Islet of Langerhans (tissue), 1 donor: Measurements from ENCODE around the gene HSD11B2.
"Not testable (repeated sequence)": the region's sequence is repeated elsewhere in the genome, so short reads cannot be mapped to it uniquely, and the experiment has no call there.

Source experiments
- FAIRE-seq: peaks from one replicate; lab custom pipeline; 2011; peaks lifted over from hg19 to GRCh38; lab: Jason Lieb, UNC

Gene HSD11B2

GRCh38 chr16:67415421-67415820 lies 15.5 kb upstream of the HSD11B2 start:
- not testable (repeated sequence) for FAIRE-seq

GRCh38 chr16:67415872-67416793 lies 14.8 kb upstream of the HSD11B2 start, which contains the start of gene ZDHHC1:
ZDHHC1 (minus strand) TSS chr16:67416477; CDS start chr16:67407775, 8,702 bp downstream.
- FAIRE-seq, result no peak

GRCh38 chr16:67417333-67418061 lies 13.4 kb upstream of the HSD11B2 start:
- FAIRE-seq, result no peak

GRCh38 chr16:67419502-67419901 lies 11.4 kb upstream of the HSD11B2 start:
- FAIRE-seq, result no peak

- no peak for FAIRE-seq
These were observed 11.0 kb upstream of the HSD11B2 start for GRCh38 chr16:67419931-67420330.

- no peak for FAIRE-seq
These were observed 9.9 kb upstream of the HSD11B2 start for GRCh38 chr16:67421030-67421429.

GRCh38 chr16:67423015-67423414 lies 7.9 kb upstream of the HSD11B2 start:
- FAIRE-seq, result no peak

- FAIRE-seq, result no peak
These were observed 7.2 kb upstream of the HSD11B2 start for GRCh38 chr16:67423611-67424260.

GRCh38 chr16:67424261-67424615 lies 6.7 kb upstream of the HSD11B2 start:
- FAIRE-seq, result no peak

GRCh38 chr16:67425061-67425460 lies 5.9 kb upstream of the HSD11B2 start:
- no peak for FAIRE-seq

- no peak for FAIRE-seq
These were observed 5.3 kb upstream of the HSD11B2 start for GRCh38 chr16:67425580-67425979.

GRCh38 chr16:67426022-67426421 lies 4.9 kb upstream of the HSD11B2 start:
- FAIRE-seq, result no peak

- no peak for FAIRE-seq
These were observed 4.0 kb upstream of the HSD11B2 start for GRCh38 chr16:67426950-67427349.

GRCh38 chr16:67428146-67428731 lies 2.7 kb upstream of the HSD11B2 start:
- FAIRE-seq, result no peak

- FAIRE-seq, result no peak
These were observed 1.7 kb upstream of the HSD11B2 start for GRCh38 chr16:67429053-67429798.

GRCh38 chr16:67429799-67430503 lies 970 bp upstream of the HSD11B2 start:
- no peak for FAIRE-seq

- FAIRE-seq, result no peak
These were observed 381 bp upstream of the HSD11B2 start for GRCh38 chr16:67430504-67430976.

GRCh38 chr16:67431775-67432505 lies 1.0 kb downstream of the HSD11B2 start:
- FAIRE-seq, result no peak

- no peak for FAIRE-seq
These were observed 1.6 kb downstream of the HSD11B2 start for GRCh38 chr16:67432506-67432890.

GRCh38 chr16:67433131-67433719 lies 2.3 kb downstream of the HSD11B2 start:
- FAIRE-seq, result no peak
